Measurements from ENCODE around the gene DCST2.

The DCST2 gene

DNA sequence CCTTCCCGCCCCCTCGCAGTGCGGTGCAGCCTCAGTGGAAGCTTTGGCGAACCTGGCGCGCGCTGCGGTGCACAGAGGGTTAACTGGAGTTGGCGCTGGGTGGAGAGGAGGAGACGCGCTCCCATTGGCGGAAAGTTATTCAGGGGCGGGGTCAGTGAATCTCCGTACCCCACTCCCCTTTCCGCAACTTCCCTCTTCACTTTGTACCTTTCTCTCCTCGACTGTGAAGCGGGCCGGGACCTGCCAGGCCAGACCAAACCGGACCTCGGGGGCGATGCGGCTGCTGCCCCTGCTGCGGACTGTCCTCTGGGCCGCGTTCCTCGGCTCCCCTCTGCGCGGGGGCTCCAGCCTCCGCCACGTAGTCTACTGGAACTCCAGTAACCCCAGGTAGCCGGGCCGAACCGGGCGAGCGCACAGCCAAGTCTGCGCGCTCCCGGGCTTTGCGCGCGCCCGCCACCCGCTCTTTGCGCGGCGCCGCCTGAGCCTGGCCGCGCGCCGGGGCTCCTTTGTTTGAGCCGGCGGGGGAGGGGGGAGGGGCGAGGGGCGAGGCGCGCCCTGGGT, 30.0 kb upstream of the DCST2 start, which contains the start of gene EFNA4:
EFNA4 (plus strand) TSS at position 191 of the 561 bp plus-strand sequence; CDS start at position 275, 84 bp downstream.
- H4K8ac ChIP-seq (ENCODE audit: low read depth, low read length), result peak within 1 kb of the TSS; percentile 27
- H3K4me2 ChIP-seq (ENCODE audit: insufficient read depth, low read length, poor library complexity, severe bottlenecking), result peak within 1 kb of the TSS; percentile 93
- peak within 1 kb of the TSS; percentile 86 for H2BK12ac ChIP-seq (ENCODE audit: low read length)
- H3K79me1 ChIP-seq (ENCODE audit: low read depth, low read length), result peaks cover 8% of the 10 kb centered on the region
- H3K4me1 ChIP-seq (ENCODE audit: control insufficient read depth in 2 of 2, insufficient read depth in 1 of 2, low read depth in 1 of 2, low read length in 2 of 2), result peaks cover 12 to 15% of the 10 kb centered on the region in 2 donors
- peak within 1 kb of the TSS; percentile 70 to 90 for H3K4me3 ChIP-seq (ENCODE audit: low read length in 2 of 2)
- no peak within 1 kb of the TSS for H3K4ac ChIP-seq (ENCODE audit: low read length)
- no CpG with 5 or more reads among the region's 57 CpGs for WGBS, 2 donors (ENCODE audit: extremely low coverage in 2 of 2, insufficient read length in 2 of 2, insufficient replicate concordance in 1 of 2)
- peak; percentile 90 for DNase-seq (ENCODE audit: low spot score)
- peak within 1 kb of the TSS; percentile 64 for H2BK120ac ChIP-seq (ENCODE audit: low read depth, low read length)
- peak within 1 kb of the TSS; percentile 88 for H2AFZ ChIP-seq (ENCODE audit: low read length)
- peak within 1 kb of the TSS; percentile 98 for H3K23ac ChIP-seq (ENCODE audit: low read depth, low read length, poor library complexity)
- peak within 1 kb of the TSS; percentile 96 for H2BK5ac ChIP-seq (ENCODE audit: low read length)
- H3K27me3 ChIP-seq (ENCODE audit: control insufficient read depth in 3 of 3, insufficient read depth in 3 of 3, low read depth in 1 of 3, low read length in 3 of 3), result no peaks in the 10 kb centered on the region
- peak within 1 kb of the TSS; percentile 91 for H2BK15ac ChIP-seq (ENCODE audit: low read length)
- peak within 1 kb of the TSS; percentile 93 for H2AK5ac ChIP-seq (ENCODE audit: low read depth, low read length)
- no peaks in the 10 kb centered on the region for H3K9me3 ChIP-seq (replicated peaks in 1 of 2; ENCODE audit: control insufficient read depth in 2 of 2, insufficient read depth in 1 of 2, low read depth in 1 of 2, low read length in 2 of 2)
- H3K14ac ChIP-seq (ENCODE audit: low read length), result peak within 1 kb of the TSS; percentile 95
- peaks cover 11 to 36% of the 10 kb centered on the region in 2 donors for H3K36me3 ChIP-seq (replicated peaks in 1 of 2; ENCODE audit: control insufficient read depth in 2 of 2, insufficient read depth in 2 of 2, low read length in 2 of 2)
- peak within 1 kb of the TSS; percentile 64 for H4K91ac ChIP-seq (ENCODE audit: low read depth, low read length, poor library complexity)
- H3K9ac ChIP-seq (ENCODE audit: low read depth, low read length, poor library complexity), result peak within 1 kb of the TSS; percentile 97
- peak within 1 kb of the TSS; percentile 96 for H3K27ac ChIP-seq (replicated peaks; ENCODE audit: low read length)
- peak within 1 kb of the TSS; percentile 100 for H3K18ac ChIP-seq (ENCODE audit: low read length)

DNA sequence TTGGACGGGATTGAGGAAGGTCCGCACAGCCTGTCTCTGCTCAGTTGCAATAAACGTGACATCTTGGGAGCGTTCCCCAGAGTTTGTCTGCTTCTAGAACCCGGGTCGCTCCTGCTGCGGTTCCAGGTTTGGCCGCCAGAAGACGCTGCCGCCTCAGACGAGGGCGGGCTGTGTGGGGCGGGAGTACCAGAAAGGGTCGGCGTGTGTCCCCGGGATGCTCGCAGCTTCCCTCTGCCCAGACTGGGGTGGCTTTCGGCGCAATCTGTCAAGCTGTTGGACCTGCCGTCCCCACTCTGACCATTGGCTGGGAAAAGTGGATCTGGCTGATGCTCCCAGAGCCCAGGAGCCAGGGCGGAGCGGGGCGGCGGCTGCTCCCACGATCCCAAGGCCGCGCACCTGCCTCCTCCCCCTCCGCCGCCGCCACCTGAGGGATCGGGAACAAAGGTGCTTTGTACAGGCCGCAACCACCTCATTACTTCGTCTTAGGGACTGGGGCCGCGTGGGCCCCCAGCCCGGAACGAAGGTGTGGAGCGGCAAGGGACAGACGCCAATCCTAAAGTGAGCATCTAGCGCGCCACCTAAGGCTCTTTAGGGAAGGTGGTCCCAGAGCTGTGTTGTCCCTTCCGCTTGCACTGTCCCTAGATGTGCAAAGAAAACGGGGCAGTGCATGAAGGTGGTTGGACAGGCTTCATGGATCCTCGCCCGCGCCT, 29.3 kb upstream of the DCST2 start:
- peak overlapping the region; percentile 80 for H2BK12ac ChIP-seq (ENCODE audit: low read length)
- no peak overlapping the region for H4K91ac ChIP-seq (ENCODE audit: low read depth, low read length, poor library complexity)
- H2BK5ac ChIP-seq (ENCODE audit: low read length), result peak overlapping the region; percentile 88
- peak; percentile 73 for DNase-seq (ENCODE audit: low spot score)
- H3K14ac ChIP-seq (ENCODE audit: low read length), result peak overlapping the region; percentile 95
- peak overlapping the region; percentile 93 for H2AK5ac ChIP-seq (ENCODE audit: low read depth, low read length)
- no peak overlapping the region for H3K27ac ChIP-seq (replicated peaks; ENCODE audit: low read length)
- peaks cover 8% of the 10 kb centered on the region for H3K79me1 ChIP-seq (ENCODE audit: low read depth, low read length)
- H2BK15ac ChIP-seq (ENCODE audit: low read length), result peak overlapping the region; percentile 91
- H2AFZ ChIP-seq (ENCODE audit: low read length), result peak overlapping the region; percentile 88
- H3K36me3 ChIP-seq (replicated peaks in 1 of 2; ENCODE audit: control insufficient read depth in 2 of 2, insufficient read depth in 2 of 2, low read length in 2 of 2), result peaks cover 17 to 36% of the 10 kb centered on the region in 2 donors
- H3K27me3 ChIP-seq (ENCODE audit: control insufficient read depth in 3 of 3, insufficient read depth in 3 of 3, low read depth in 1 of 3, low read length in 3 of 3), result no peaks in the 10 kb centered on the region
- peak overlapping the region; percentile 96 for H3K18ac ChIP-seq (ENCODE audit: low read length)
- H3K23ac ChIP-seq (ENCODE audit: low read depth, low read length, poor library complexity), result peak overlapping the region; percentile 83
- H3K4me3 ChIP-seq (ENCODE audit: low read length in 2 of 2), result peak overlapping the region; percentile 70 to 71
- no peak overlapping the region for H3K4ac ChIP-seq (ENCODE audit: low read length)
- no CpG with 5 or more reads among the region's 46 CpGs for WGBS, 2 donors (ENCODE audit: extremely low coverage in 2 of 2, insufficient read length in 2 of 2, insufficient replicate concordance in 1 of 2)
- H4K8ac ChIP-seq (ENCODE audit: low read depth, low read length), result no peak overlapping the region
- peaks cover 12 to 15% of the 10 kb centered on the region in 2 donors for H3K4me1 ChIP-seq (ENCODE audit: control insufficient read depth in 2 of 2, insufficient read depth in 1 of 2, low read depth in 1 of 2, low read length in 2 of 2)
- H3K9me3 ChIP-seq (replicated peaks in 1 of 2; ENCODE audit: control insufficient read depth in 2 of 2, insufficient read depth in 1 of 2, low read depth in 1 of 2, low read length in 2 of 2), result no peaks in the 10 kb centered on the region
- peak overlapping the region; percentile 88 for H3K9ac ChIP-seq (ENCODE audit: low read depth, low read length, poor library complexity)
- peak overlapping the region; percentile 64 for H2BK120ac ChIP-seq (ENCODE audit: low read depth, low read length)
- peak overlapping the region; percentile 93 for H3K4me2 ChIP-seq (ENCODE audit: insufficient read depth, low read length, poor library complexity, severe bottlenecking)

DNA sequence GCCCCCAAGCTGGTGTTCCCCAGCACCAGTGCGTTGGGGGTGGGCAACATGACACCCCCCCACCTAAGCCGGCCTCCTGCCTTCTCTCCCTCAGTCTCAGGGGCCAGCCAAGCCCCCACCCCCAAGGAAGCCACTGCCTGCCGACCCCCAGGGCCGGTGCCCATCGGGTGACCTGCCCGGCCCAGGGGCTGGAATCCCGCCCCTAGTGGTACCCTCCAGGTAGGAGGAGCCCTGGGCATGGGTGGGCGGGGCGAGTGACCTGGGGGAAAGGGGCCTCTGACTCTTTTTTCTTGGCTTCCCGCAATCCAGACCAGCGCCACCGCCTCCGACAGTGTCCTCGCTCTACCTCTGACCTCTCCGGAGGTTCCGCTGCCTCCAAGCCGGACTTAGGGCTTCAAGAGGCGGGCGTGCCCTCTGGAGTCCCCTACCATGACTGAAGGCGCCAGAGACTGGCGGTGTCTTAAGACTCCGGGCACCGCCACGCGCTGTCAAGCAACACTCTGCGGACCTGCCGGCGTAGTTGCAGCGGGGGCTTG, 28.6 kb upstream of the DCST2 start:
- H3K4ac ChIP-seq (ENCODE audit: low read length), result no peak overlapping the region
- H4K8ac ChIP-seq (ENCODE audit: low read depth, low read length), result no peak overlapping the region
- peaks cover 12 to 15% of the 10 kb centered on the region in 2 donors for H3K4me1 ChIP-seq (ENCODE audit: control insufficient read depth in 2 of 2, insufficient read depth in 1 of 2, low read depth in 1 of 2, low read length in 2 of 2)
- H3K9me3 ChIP-seq (replicated peaks in 1 of 2; ENCODE audit: control insufficient read depth in 2 of 2, insufficient read depth in 1 of 2, low read depth in 1 of 2, low read length in 2 of 2), result no peaks in the 10 kb centered on the region
- no peak overlapping the region for H2AFZ ChIP-seq (ENCODE audit: low read length)
- H2BK15ac ChIP-seq (ENCODE audit: low read length), result peak overlapping the region; percentile 7
- no peak overlapping the region for H3K27ac ChIP-seq (replicated peaks; ENCODE audit: low read length)
- H3K14ac ChIP-seq (ENCODE audit: low read length), result no peak overlapping the region
- H2BK5ac ChIP-seq (ENCODE audit: low read length), result peak overlapping the region; percentile 88
- peak overlapping the region; percentile 92 for H3K18ac ChIP-seq (ENCODE audit: low read length)
- H3K9ac ChIP-seq (ENCODE audit: low read depth, low read length, poor library complexity), result peak overlapping the region; percentile 65
- H3K4me3 ChIP-seq (ENCODE audit: low read length in 2 of 2), result no peak overlapping the region
- peak overlapping the region; percentile 93 for H3K4me2 ChIP-seq (ENCODE audit: insufficient read depth, low read length, poor library complexity, severe bottlenecking)
- H3K23ac ChIP-seq (ENCODE audit: low read depth, low read length, poor library complexity), result peak overlapping the region; percentile 83
- H2BK12ac ChIP-seq (ENCODE audit: low read length), result no peak overlapping the region
- no CpG with 5 or more reads among the region's 29 CpGs for WGBS, 2 donors (ENCODE audit: extremely low coverage in 2 of 2, insufficient read length in 2 of 2, insufficient replicate concordance in 1 of 2)
- no peaks in the 10 kb centered on the region for H3K27me3 ChIP-seq (ENCODE audit: control insufficient read depth in 3 of 3, insufficient read depth in 3 of 3, low read depth in 1 of 3, low read length in 3 of 3)
- H3K36me3 ChIP-seq (replicated peaks in 1 of 2; ENCODE audit: control insufficient read depth in 2 of 2, insufficient read depth in 2 of 2, low read length in 2 of 2), result peaks cover 22 to 38% of the 10 kb centered on the region in 2 donors
- H4K91ac ChIP-seq (ENCODE audit: low read depth, low read length, poor library complexity), result no peak overlapping the region
- H3K79me1 ChIP-seq (ENCODE audit: low read depth, low read length), result peaks cover 8% of the 10 kb centered on the region
- H2BK120ac ChIP-seq (ENCODE audit: low read depth, low read length), result no peak overlapping the region
- H2AK5ac ChIP-seq (ENCODE audit: low read depth, low read length), result peak overlapping the region; percentile 93
- DNase-seq (ENCODE audit: low spot score), result peak; percentile 55

Measured in neuronal stem cell (in vitro differentiated cells).